ENCODE measurements around the gene RNF115.
A peak's percentile ranks its signal among the peaks of the same experiment; 100 is the strongest.

Gene RNF115

GRCh38 chr1:145695821-145696629 lies 127.9 kb downstream of the RNF115 start:
- no peak overlapping the region for H3K4me3 ChIP-seq (ENCODE audit: low read depth, low read length)
- TF ChIP-seq, protein P1, sequence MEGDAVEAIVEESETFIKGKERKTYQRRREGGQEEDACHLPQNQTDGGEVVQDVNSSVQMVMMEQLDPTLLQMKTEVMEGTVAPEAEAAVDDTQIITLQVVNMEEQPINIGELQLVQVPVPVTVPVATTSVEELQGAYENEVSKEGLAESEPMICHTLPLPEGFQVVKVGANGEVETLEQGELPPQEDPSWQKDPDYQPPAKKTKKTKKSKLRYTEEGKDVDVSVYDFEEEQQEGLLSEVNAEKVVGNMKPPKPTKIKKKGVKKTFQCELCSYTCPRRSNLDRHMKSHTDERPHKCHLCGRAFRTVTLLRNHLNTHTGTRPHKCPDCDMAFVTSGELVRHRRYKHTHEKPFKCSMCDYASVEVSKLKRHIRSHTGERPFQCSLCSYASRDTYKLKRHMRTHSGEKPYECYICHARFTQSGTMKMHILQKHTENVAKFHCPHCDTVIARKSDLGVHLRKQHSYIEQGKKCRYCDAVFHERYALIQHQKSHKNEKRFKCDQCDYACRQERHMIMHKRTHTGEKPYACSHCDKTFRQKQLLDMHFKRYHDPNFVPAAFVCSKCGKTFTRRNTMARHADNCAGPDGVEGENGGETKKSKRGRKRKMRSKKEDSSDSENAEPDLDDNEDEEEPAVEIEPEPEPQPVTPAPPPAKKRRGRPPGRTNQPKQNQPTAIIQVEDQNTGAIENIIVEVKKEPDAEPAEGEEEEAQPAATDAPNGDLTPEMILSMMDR (IDR thresholded peaks at IDR 0.05; ENCODE audit: control insufficient read depth, extremely low read depth, insufficient read depth) = no peak
- DNase-seq (ENCODE audit: low read depth) = no peak

GRCh38 chr1:145692785-145693443 lies 131.0 kb downstream of the RNF115 start:
- H3K4me3 ChIP-seq (ENCODE audit: low read depth, low read length) = no peak overlapping the region
- TF ChIP-seq, protein P1 (IDR thresholded peaks at IDR 0.05; ENCODE audit: control insufficient read depth, extremely low read depth, insufficient read depth) = no peak
- DNase-seq (ENCODE audit: low read depth) = no peak

DNA sequence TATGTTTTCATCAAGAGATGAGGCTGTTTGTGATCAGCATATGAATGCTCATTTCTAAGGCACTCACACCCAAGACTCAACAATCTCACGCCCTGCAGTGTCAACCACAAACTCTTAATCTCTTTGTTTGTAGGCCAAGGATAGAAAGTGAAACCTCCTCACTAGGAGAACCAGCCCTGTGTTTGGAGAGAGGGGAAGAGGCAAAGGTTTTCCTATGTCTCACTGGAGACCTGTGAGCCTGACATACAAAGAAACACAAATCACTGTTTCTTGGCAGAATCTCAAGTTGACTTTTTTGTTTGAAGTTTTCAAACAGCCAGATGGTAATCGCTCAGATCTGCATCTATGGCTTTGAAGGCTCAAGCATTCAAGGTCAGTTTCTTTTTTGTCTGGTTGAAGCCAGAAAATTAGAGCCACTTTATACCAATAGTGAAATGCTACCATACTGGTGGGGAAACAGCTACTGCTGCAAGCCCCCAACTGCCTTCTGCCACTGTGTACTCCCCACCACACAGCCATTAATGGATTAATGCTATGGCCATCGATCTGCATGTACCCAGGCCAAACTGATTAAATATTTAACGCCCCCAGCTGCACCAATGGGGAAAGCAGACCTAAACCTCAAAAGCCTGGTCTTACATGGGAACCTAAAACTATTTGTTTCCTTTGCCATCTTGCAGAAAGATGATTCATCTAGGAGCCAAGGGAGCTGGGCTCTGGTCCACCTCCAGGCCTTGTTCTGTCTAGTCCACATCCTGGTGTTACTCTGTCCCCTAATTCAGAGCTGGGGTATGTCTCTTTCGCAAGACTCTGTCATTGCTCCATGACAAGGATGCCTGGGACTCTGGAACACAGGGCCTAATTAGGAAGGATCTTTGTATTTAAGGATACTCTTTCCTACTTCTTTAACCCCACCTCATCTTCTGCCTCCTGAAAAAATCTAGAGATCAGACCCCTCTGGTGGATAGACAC lies 133.0 kb downstream of the RNF115 start:
- DNase-seq (ENCODE audit: low read depth) = peak; percentile 36
- no peak overlapping the region for H3K4me3 ChIP-seq (ENCODE audit: low read depth, low read length)
- TF ChIP-seq, protein P1 (IDR thresholded peaks at IDR 0.05; ENCODE audit: control insufficient read depth, extremely low read depth, insufficient read depth) = no peak

- TF ChIP-seq, protein P1 (IDR thresholded peaks at IDR 0.05; ENCODE audit: control insufficient read depth, extremely low read depth, insufficient read depth) = no peak
- H3K4me3 ChIP-seq (ENCODE audit: low read depth, low read length) = no peak overlapping the region
- no peak for DNase-seq (ENCODE audit: low read depth)
Measured at GRCh38 chr1:145689922-145690321, 134.0 kb downstream of the RNF115 start.

- H3K4me3 ChIP-seq (ENCODE audit: low read depth, low read length) = no peak overlapping the region
- no peak for DNase-seq (ENCODE audit: low read depth)
Measured at GRCh38 chr1:145688924-145689323, 135.0 kb downstream of the RNF115 start.

More at GRCh38 chr1:145688924-145689323, 135.0 kb downstream of the RNF115 start:
- TF ChIP-seq, protein P1 (IDR thresholded peaks at IDR 0.05; ENCODE audit: control insufficient read depth, extremely low read depth, insufficient read depth) = no peak

Measured in LNCaP clone FGC (cell line).